Measurements from ENCODE around the gene HRCT1.

HRCT1 gene

GRCh38 chr9:35942286-35942685 is 36.3 kb downstream of the HRCT1 start:
- H3K36me3 ChIP-seq (ENCODE audit: control insufficient read depth, insufficient read depth, low read length) = no peaks in the 10 kb centered on the region
- no peaks in the 10 kb centered on the region for H3K27me3 ChIP-seq (ENCODE audit: control insufficient read depth, insufficient read depth, low read length)
- no peak overlapping the region for H3K4me3 ChIP-seq (ENCODE audit: low read length)
- H3K9ac ChIP-seq (ENCODE audit: low read length) = no peak overlapping the region
- no peak overlapping the region for H3K27ac ChIP-seq (ENCODE audit: low read depth, low read length)
- no peaks in the 10 kb centered on the region for H3K4me1 ChIP-seq (ENCODE audit: control insufficient read depth, insufficient read depth, low read length)

- Histone ChIP-seq H3K4me3 (ENCODE audit: low read length) (no peak overlapping the region), H3K4me1 (ENCODE audit: control insufficient read depth, insufficient read depth, low read length) (no peaks in the 10 kb centered on the region), H3K27me3 (ENCODE audit: control insufficient read depth, insufficient read depth, low read length) (no peaks in the 10 kb centered on the region), H3K27ac (ENCODE audit: low read depth, low read length) (no peak overlapping the region), H3K36me3 (ENCODE audit: control insufficient read depth, insufficient read depth, low read length) (no peaks in the 10 kb centered on the region), H3K9ac (ENCODE audit: low read length) (no peak overlapping the region)
Measured at GRCh38 chr9:35944173-35944572, 38.2 kb downstream of the HRCT1 start.

GRCh38 chr9:35944841-35945240 is 38.8 kb downstream of the HRCT1 start:
- no peaks in the 10 kb centered on the region for H3K27me3 ChIP-seq (ENCODE audit: control insufficient read depth, insufficient read depth, low read length)
- no peak overlapping the region for H3K4me3 ChIP-seq (ENCODE audit: low read length)
- no peaks in the 10 kb centered on the region for H3K36me3 ChIP-seq (ENCODE audit: control insufficient read depth, insufficient read depth, low read length)
- no peak overlapping the region for H3K9ac ChIP-seq (ENCODE audit: low read length)
- no peaks in the 10 kb centered on the region for H3K4me1 ChIP-seq (ENCODE audit: control insufficient read depth, insufficient read depth, low read length)
- no peak overlapping the region for H3K27ac ChIP-seq (ENCODE audit: low read depth, low read length)

GRCh38 chr9:35945341-35946018 is 39.5 kb downstream of the HRCT1 start:
- no peaks in the 10 kb centered on the region for H3K4me1 ChIP-seq (ENCODE audit: control insufficient read depth, insufficient read depth, low read length)
- H3K36me3 ChIP-seq (ENCODE audit: control insufficient read depth, insufficient read depth, low read length) = no peaks in the 10 kb centered on the region
- H3K9ac ChIP-seq (ENCODE audit: low read length) = no peak overlapping the region
- H3K27ac ChIP-seq (ENCODE audit: low read depth, low read length) = no peak overlapping the region
- no peak overlapping the region for H3K4me3 ChIP-seq (ENCODE audit: low read length)
- no peaks in the 10 kb centered on the region for H3K27me3 ChIP-seq (ENCODE audit: control insufficient read depth, insufficient read depth, low read length)

GRCh38 chr9:35948451-35948850 is 42.4 kb downstream of the HRCT1 start:
- no peak overlapping the region for H3K27ac ChIP-seq (ENCODE audit: low read depth, low read length)
- H3K9ac ChIP-seq (ENCODE audit: low read length) = no peak overlapping the region
- no peaks in the 10 kb centered on the region for H3K36me3 ChIP-seq (ENCODE audit: control insufficient read depth, insufficient read depth, low read length)
- no peaks in the 10 kb centered on the region for H3K4me1 ChIP-seq (ENCODE audit: control insufficient read depth, insufficient read depth, low read length)
- no peaks in the 10 kb centered on the region for H3K27me3 ChIP-seq (ENCODE audit: control insufficient read depth, insufficient read depth, low read length)
- no peak overlapping the region for H3K4me3 ChIP-seq (ENCODE audit: low read length)

GRCh38 chr9:35948901-35949318 is 42.9 kb downstream of the HRCT1 start:
- no peak overlapping the region for H3K9ac ChIP-seq (ENCODE audit: low read length)
- H3K27ac ChIP-seq (ENCODE audit: low read depth, low read length) = no peak overlapping the region

GRCh38 chr9:35951736-35952135 is 45.7 kb downstream of the HRCT1 start:
- no peak overlapping the region for H3K4me3 ChIP-seq (ENCODE audit: low read length)
- H3K9ac ChIP-seq (ENCODE audit: low read length) = no peak overlapping the region
- H3K27ac ChIP-seq (ENCODE audit: low read depth, low read length) = no peak overlapping the region
- H3K36me3 ChIP-seq (ENCODE audit: control insufficient read depth, insufficient read depth, low read length) = no peaks in the 10 kb centered on the region
- H3K27me3 ChIP-seq (ENCODE audit: control insufficient read depth, insufficient read depth, low read length) = no peaks in the 10 kb centered on the region
- H3K4me1 ChIP-seq (ENCODE audit: control insufficient read depth, insufficient read depth, low read length) = no peaks in the 10 kb centered on the region

More at GRCh38 chr9:35948901-35949318, 42.9 kb downstream of the HRCT1 start:
- Histone ChIP-seq H3K4me3 (ENCODE audit: low read length) (no peak overlapping the region), H3K36me3 (ENCODE audit: control insufficient read depth, insufficient read depth, low read length) (no peaks in the 10 kb centered on the region), H3K4me1 (ENCODE audit: control insufficient read depth, insufficient read depth, low read length) (no peaks in the 10 kb centered on the region), H3K27me3 (ENCODE audit: control insufficient read depth, insufficient read depth, low read length) (no peaks in the 10 kb centered on the region)

GRCh38 chr9:35952526-35953191 is 46.7 kb downstream of the HRCT1 start:
- Histone ChIP-seq H3K4me1 (ENCODE audit: control insufficient read depth, insufficient read depth, low read length) (no peaks in the 10 kb centered on the region), H3K27ac (ENCODE audit: low read depth, low read length) (no peak overlapping the region), H3K36me3 (ENCODE audit: control insufficient read depth, insufficient read depth, low read length) (no peaks in the 10 kb centered on the region), H3K4me3 (ENCODE audit: low read length) (no peak overlapping the region), H3K27me3 (ENCODE audit: control insufficient read depth, insufficient read depth, low read length) (no peaks in the 10 kb centered on the region), H3K9ac (ENCODE audit: low read length) (no peak overlapping the region)

- Histone ChIP-seq H3K4me3 (ENCODE audit: low read length) (no peak overlapping the region), H3K9ac (ENCODE audit: low read length) (no peak overlapping the region), H3K27me3 (ENCODE audit: control insufficient read depth, insufficient read depth, low read length) (no peaks in the 10 kb centered on the region), H3K36me3 (ENCODE audit: control insufficient read depth, insufficient read depth, low read length) (no peaks in the 10 kb centered on the region), H3K4me1 (ENCODE audit: control insufficient read depth, insufficient read depth, low read length) (no peaks in the 10 kb centered on the region), H3K27ac (ENCODE audit: low read depth, low read length) (no peak overlapping the region)
Measured at GRCh38 chr9:35954942-35955546, 49.0 kb downstream of the HRCT1 start.

- Histone ChIP-seq H3K27me3 (ENCODE audit: control insufficient read depth, insufficient read depth, low read length) (no peaks in the 10 kb centered on the region), H3K9ac (ENCODE audit: low read length) (no peak overlapping the region), H3K4me3 (ENCODE audit: low read length) (no peak overlapping the region), H3K36me3 (ENCODE audit: control insufficient read depth, insufficient read depth, low read length) (no peaks in the 10 kb centered on the region), H3K27ac (ENCODE audit: low read depth, low read length) (no peak overlapping the region), H3K4me1 (ENCODE audit: control insufficient read depth, insufficient read depth, low read length) (no peaks in the 10 kb centered on the region)
Measured at GRCh38 chr9:35956651-35957050, 50.6 kb downstream of the HRCT1 start.
